Stromal cell of bone marrow (primary cell): ENCODE results near the gene SUN2.
"Not testable (repeated sequence)": the region's sequence is repeated elsewhere in the genome, so short reads cannot be mapped to it uniquely, and the experiment has no call there.

Source experiments
- DNase-seq: peaks from one replicate; pipeline ENCODE4 v3.0.0-alpha.2; 2012; ENCODE audit warnings: low read depth

SUN2 gene, protein sequence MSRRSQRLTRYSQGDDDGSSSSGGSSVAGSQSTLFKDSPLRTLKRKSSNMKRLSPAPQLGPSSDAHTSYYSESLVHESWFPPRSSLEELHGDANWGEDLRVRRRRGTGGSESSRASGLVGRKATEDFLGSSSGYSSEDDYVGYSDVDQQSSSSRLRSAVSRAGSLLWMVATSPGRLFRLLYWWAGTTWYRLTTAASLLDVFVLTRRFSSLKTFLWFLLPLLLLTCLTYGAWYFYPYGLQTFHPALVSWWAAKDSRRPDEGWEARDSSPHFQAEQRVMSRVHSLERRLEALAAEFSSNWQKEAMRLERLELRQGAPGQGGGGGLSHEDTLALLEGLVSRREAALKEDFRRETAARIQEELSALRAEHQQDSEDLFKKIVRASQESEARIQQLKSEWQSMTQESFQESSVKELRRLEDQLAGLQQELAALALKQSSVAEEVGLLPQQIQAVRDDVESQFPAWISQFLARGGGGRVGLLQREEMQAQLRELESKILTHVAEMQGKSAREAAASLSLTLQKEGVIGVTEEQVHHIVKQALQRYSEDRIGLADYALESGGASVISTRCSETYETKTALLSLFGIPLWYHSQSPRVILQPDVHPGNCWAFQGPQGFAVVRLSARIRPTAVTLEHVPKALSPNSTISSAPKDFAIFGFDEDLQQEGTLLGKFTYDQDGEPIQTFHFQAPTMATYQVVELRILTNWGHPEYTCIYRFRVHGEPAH

DNA sequence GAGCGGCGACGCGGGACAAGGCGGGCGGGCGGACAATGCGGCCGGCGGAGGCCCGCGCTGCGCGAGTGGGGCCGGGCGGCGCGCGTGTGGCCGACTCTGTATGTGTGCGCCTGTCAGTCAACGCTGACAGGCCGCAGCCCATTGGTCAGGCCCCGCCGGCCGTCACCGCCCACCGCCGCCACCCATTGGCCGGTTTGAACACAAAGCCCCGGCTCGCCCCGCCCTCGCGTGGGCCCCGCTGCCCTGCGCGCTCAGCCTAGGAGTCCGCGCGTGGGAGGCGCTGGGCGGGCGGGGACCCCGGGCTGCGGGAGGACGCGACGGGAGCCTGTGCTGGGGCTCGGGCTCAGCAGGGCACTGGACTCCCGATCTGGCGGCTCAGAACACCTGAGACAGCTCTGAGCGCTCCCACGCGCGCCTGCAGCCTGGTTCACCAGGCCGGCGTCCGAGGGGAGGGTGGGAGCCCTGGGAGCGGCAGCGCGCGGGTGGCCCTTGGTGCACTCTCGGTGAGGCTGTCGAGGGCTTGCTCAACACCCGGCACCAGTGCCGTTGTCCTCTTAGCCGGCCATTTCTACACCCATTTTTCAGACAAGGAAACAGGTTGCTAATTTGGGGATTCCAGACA lies at the start of gene SUN2:
Gene SUN2, minus strand, starts transcription at position 88 of the 622 bp plus-strand sequence. CDS start 3,370 bp downstream, outside the sequence.
- DNase-seq: peak; percentile 75

DNA sequence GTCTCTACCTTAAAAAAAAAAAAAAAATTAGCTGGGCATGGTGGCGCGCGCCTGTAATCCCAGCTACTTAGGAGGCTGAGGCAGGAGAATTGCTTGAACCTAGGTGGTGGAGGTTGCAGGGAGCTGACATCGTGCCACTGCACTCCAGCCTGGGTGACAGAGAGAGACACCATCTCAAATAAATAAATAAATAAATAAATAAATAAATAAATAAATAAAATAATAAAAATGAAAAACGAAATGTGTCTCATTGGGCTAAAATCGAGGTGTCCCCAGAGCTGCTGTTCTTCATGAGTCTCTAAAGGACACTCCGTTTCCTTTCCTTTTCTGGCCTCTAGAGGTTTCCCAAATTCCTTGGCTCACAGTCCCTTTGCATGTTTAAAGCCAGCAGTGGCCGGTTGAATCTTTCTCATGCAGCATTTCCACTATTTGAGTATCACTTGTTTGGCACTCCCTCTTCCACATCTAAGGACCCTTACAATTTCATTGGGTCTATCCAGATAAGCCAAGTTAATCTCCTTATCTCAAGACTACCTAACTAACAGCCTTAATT lies 49.3 kb upstream of the SUN2 start:
- DNase-seq: not testable (repeated sequence)

DNA sequence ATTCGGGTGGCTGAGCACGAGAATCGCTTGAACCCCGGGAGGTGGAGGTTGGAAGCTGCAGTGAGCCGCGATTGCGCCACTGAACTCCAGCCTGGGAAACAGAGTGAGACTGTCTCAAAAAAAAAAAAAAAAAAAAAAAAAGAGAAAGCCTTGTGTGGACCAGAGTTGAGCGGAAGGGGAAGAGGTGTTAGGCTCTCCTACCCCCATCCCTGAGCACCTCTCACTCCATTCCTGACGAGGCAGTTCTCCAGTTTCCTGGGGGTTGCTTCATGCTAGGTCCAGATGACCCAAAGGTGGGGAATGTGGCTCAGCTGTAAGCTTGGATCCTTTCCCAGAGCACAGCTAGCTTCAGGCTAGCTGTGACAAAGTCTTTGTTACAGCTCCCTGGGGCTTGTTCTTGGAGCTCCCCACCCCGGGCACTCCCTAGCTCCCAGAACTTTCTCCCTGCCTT lies 46.9 kb upstream of the SUN2 start:
- DNase-seq: peak; percentile 78

DNA sequence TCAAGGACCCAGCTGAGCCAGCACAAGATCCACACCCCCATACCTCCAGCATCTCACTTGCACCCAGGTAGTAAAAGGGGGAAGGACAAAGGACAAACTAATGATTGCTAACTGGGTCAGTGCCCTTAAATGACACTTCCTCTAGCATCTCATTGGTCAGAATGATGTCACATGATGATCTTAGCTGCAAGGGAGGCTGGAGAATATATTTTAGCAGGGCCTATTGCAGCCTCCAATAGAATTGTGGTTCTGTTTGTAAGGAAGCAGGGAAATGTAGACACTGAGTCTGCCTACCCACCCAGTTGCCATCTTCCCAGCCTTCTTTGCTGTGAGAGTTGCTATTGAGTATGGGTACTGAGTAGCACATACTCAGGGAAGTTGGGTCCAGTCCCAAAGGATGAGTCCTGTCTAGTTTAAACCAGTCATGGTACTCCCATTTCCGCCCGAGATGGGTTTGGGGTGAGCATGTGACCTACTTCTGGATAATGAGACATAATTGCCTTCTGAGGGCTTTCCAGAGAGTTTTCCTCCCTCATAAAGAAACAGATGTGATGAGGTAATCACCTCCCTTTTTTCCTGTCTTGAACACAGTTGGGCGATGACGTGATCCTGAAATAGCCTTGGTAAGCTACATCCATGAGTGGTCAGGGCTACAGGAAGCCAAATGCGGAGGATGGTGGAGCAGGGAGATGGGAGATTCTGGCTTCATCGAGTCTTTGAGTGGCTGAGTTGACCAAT lies 43.6 kb upstream of the SUN2 start:
- DNase-seq: peak; percentile 59

DNA sequence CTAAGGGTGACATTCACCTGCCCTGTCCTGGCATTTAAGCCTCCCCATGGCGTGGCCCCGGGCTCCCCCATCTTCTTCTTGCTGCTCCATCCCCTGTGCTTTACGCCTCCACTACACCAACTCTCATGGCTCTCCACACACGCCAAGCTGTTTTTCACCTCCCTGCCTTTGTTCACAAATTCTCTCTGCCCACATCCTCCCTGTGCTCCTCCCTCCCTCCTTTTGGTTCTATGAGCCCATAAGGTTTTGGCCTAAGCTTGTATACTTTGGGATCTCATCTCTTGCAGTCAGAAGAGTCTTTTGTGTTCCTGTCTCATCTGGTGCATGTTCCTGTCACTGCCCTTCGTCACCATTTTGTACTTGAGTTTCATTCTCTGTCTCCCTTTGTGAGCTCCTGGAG lies 42.7 kb upstream of the SUN2 start:
- no peak for DNase-seq

DNA sequence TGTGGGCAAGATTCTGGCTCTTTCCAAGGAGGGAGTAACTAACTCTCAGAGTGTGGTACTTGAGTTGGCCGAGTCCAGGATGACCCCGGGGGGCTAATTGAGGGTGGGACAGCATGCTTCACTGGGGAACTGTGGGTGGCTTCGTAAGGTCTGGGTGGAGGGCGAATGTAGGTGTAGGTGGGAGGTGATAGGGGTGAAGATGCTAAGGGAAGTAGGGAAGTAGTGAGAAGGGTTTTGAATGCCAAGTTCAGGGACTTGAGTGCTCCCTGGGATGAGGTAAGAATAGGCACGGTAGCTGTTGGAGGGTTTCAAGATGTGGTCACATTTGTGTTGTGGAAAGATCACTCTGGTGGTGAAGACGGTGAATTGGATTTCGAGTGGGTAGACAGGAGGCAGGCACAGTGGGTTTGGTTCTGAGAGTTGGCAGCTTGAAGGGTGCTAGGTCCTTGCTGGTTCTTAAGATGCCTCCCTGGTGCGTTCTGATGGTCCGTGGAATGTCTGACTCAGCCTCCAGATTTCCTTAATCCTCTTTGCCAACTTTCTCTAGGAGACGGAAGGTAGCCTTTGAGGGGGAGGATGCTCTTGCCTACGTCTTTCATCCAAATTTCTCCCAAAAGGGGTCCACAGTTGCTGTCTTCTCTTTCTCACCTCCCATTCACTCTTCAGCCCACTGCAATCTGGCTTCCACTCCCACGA lies 40.6 kb upstream of the SUN2 start:
- DNase-seq: no peak

DNA sequence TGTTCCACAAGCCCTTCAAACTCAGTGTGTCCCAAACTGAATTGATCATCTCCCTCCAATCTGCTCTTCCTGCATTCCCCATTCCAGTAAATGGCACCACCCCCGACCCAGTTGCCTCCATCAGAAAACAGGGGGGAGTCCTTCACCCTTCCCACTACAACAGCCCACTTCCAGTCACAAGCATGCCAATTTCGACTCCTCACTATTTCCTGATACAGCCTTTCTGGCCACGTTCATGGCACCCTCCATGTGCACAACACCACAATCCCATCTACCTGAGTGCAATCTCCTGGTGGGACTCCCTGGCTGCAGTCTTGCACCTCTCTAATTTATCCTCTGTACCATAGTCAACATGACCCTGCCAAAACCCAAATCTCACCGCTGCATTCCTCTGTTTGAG lies 39.8 kb upstream of the SUN2 start:
- DNase-seq: no peak

DNA sequence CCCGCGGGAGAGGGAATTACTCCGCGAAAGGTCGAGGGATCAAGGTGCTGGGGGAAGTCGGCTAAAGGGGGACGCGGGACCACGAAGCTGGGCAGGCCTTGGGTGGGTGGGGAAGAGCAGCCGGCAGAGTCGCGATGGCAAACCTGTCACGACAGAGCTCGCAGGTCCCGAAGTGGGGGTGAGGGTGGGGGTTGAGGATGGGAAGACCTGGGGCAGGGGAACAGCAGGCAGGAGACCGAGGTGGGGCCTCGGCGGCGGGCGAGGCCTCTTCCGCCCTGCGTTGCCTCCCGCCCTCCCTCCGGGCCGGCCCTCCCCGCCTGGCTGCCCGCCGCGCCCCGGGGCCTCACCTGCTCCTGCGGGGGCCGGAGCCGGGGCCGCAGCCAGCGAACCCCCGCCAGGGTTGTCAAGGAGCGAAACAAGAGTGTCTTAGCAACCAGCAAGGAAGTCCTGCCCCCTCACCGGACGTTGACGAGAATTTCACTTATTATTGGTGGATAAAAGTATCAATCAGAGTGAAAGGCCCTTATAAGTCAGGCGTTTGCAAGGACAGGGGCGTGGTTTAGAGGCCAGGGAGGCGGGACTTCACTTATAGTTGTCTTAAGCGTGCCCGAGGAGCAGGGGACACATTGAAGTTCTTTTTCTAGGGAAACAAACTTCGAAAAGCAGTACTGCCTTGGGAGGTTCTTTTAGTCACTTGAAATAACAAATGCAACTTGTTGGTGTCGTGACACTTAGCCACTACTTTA lies 38.1 kb upstream of the SUN2 start, which contains the start of gene DNAL4:
Gene DNAL4, minus strand, starts transcription at position 423 of the 746 bp plus-strand sequence. CDS start 11,412 bp downstream, outside the sequence.
- DNase-seq: peak; percentile 97

DNA sequence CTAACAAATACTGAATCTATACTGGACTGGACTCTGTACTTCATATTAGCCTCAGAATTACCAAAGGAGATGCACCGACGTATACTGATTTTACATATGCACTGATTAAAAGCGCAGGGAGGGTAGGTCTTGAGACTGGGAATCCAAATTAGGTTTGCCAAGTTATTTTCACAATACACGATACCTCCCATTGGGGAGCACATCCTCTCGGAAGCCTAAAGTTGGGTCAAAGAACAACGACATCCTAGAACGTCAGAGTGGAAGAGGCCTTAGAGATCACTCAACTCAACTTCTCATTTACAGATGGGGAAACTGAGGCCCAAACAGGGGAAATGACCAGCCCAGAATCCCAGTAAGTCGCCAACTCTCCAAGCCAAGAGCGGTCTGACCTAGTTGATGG lies 37.5 kb upstream of the SUN2 start:
- no peak for DNase-seq

DNA sequence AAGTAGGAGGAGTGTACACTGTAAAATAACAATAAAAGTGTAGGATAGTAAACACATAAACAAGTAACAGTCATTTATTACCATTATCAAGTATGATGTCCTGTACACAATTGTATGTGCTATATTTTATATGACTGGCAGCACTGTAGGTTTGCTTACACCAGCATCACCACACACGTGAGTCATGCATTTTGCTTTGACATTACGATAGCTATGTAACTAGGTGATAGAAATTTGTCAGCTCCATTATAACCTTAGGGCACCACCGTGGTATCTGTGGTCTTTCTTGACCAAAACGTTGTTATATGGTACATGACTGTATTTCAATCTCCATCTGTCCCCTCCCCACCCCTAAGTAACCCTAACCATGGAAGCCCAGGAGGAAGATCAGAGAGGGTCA lies 37.0 kb upstream of the SUN2 start:
- DNase-seq: no peak

DNA sequence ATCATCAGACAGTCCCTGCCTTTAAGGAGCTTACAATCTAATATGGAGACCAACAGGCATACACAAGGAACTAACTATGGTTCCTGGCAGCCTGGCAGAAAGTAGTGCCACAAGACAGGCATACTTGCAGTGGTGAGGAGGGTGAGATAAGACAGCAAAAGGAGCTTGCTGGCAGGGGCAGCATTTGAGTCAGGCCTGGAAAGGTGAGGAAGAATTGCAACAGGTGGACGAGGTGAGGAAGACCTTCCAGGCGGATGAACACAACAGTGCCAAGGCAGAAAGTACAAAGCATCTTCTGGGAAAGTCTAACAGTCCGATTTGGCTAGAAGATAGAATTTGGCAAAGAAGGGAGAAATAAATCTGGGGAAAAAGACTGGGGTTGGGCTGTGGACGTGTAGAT lies 33.8 kb upstream of the SUN2 start:
- no peak for DNase-seq

DNA sequence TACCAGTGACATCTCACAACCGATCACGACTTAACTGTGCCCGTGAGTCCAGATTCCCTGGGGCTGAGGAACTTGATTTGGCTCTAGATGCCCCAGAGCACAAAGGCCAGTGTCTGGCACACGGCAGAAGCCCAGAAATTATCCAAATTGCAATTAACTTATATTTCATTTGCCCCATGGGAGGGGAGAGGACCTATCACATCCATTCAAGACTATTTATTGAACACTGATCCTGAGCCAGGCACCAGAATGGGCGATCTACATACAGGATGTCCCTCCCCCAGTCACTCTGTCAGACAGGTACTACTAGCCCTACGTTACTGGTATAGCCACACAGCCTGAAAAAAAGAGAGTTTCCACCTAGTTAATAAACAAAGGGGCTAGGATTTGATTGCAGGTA lies 33.0 kb upstream of the SUN2 start:
- no peak for DNase-seq

DNA sequence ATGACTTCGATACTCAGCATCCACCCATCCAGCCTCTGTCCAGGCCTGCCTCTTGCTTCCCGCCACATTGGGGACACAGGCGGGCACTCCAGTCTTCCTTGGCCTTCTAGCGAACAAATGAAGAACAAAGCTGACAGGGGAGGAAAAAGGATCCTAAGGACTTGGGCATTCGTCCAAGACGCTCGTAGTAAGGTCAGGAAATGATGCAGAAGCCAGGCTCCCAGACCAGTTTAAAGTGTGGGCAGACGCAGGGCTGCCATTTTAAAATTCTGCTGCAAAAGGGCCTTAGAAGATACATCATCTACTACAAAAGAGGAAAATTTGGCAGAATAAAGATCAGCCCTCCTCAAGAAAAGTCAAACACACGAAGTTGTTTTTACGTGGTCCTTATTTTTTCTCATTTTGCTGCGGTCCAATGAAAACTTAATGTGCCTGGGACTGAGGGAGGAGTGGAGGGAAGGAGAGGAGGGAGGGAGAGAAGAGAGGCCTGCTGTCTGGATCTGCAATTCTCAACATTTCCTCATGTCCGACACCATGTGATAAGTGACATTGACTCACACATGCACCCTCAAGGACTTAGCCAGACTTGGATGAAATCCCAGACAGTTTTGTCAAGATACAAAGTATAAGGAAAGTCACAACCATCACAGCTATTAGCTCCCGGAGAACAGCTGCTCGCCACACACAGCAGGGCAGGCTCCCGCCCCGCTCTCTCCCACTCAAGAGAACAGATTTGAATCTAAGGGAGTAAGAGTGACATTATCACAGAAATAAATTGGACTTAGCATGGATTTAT lies 32.4 kb upstream of the SUN2 start:
- peak; percentile 95 for DNase-seq

DNA sequence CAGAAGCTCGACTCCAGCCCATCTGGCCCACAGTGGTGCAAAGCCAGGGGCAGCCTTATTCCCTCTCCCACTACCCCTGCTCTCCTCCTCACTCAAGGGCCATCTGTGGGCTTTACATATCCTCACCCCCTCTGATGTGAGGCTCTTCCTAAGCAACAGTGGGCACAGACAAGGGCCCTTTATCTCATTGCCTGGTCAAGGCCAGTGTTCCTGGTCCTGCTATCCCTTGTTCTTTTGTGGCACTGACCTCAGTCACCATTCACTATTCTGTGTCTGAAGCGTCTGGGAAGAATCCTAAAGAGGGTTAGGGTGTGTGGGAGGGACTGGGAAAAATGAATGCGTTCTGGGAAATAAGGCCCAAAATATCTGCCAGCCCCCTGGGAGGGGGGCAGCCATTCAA lies 30.8 kb upstream of the SUN2 start:
- no peak for DNase-seq

DNA sequence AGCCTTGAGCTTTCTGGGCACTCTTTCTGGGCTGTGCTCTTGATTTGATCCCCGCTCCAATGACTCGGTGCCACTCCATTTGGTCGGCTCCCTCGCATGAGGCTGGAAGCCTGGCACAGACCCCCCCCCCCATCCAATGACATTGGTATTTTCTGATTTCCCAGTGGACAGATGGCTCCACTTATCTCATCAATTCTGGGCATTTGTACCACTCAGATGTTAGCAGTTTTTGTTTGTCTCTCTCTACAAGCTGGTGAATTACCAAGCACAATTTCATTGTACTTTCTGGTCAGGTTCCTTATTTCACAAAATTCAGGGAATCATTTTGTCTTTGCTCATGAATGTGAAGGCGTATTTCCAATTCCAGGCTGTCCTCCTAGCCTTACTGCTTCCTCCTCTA lies 29.1 kb upstream of the SUN2 start:
- DNase-seq: no peak

DNA sequence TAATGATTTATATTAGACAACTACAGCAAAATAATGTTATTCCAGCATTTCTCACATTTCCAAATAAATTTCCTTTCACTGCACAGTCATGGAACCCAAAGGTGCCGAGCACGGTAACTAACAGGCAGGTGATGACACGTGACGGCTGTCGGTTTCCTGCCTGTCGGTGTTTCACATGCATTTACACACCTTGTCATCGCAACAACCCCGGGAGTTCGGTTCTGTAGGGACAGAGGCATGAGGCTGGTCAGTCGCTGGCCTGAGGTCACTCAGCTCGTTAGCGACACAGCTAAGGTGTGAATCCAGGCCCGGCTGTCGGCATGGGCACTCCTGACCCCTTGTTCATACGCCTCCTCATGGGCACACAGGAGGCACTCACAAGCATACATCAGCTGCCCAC lies 28.2 kb upstream of the SUN2 start:
- no peak for DNase-seq

DNA sequence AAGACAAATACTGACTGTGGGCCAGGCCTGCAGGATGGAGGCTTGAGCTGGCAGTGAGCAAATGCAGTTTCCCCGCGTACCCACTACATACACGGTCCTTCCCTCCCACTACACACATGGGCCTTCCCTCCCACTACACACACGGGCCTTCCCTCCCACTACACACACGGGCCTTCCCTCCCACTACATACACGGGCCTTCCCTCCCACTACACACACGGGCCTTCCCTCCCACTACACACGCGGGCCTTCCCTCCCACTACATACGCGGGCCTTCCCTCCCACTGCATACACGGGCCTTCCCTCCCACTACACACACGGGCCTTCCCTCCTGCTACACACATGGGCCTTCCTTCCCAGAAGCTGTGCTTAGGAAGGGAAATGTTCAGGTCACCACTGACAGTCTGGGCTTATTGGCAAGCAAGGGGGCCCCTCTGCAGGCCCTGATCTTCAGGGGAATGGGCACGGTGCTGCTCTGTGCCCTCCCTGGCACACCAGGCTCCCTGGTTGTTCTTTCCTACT lies 27.4 kb upstream of the SUN2 start:
- DNase-seq: no peak

DNA sequence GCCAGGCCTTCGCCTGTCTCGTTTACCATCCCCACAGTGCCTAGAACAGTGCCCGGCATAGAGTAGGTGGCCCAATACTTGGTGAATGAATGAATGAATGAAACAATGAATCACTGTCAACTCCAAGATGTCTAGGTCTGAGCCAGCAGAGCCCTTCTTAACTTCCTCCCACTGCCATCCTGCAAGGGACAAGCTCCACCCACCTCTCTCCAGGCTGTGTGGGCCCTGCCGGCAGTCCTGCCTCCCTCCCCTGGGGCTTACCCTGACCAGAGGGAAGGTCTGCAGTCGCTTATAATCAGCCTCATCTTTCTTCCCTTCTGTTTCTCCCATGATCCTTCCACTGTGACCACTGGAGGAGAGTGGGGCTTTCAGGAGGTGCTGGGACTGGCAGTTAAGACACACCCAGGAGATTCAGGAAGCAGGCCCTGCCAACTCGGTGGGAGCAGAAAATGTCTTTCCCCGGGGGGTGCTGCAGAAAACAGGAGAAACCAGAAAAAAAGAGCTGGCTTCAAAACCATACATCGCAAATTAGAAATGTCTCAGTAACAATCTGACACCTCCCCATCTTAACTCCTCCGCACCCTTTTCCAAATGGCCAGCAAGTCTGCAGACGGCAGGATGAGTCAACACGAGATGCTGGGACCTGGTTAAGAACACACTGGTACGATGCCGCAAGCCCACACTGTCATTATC lies 26.8 kb upstream of the SUN2 start:
- DNase-seq: peak; percentile 61

DNA sequence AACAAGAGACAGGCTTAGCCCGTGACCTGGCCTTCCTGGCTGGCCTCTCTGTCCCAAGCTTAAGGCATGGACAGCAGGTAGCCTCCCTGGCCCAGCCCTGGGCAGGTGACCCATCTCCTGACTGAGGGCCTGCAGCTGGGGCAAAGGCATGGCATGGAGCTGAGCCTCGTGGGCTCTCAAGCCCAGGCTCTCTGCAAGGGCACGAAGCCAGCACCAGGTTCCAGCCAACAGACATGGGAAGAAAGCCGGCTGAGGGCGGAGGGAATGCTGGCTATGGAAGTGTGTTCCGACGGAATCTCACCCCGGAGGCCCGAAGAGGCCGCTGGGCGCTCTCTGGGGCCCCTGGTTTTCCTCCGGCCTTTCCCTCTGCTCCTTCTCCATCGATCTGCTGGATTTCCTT lies 25.2 kb upstream of the SUN2 start:
- DNase-seq: no peak
